ENCODE results near the gene OR2H2. TPM values are rescaled to one million over a fixed set of nuclear protein-coding genes. Genes with fewer than 3 reads are reported as not detected.
A peak's percentile ranks its signal among the peaks of the same experiment; 100 is the strongest.

The OR2H2 gene
- total RNA-seq (2012; rRNA removed), result not detected in 2 replicates

- Histone ChIP-seq H3K9ac (ENCODE audit: low read depth, low read length) (no peak within 1 kb of the TSS), H3K36me3 (ENCODE audit: insufficient read depth, low read length) (no peaks in the 10 kb centered on the region), H3K4me1 (ENCODE audit: control insufficient read depth, insufficient read depth, low read length) (no peaks in the 10 kb centered on the region), H3K4me2 (ENCODE audit: low read length) (no peak within 1 kb of the TSS), H3K9me3 (replicated peaks; ENCODE audit: low read length) (no peaks in the 10 kb centered on the region), H3K27me3 (ENCODE audit: control insufficient read depth, insufficient read depth, low read length) (peaks cover 28% of the 10 kb centered on the region), H3K4me3 (ENCODE audit: low read length) (no peak within 1 kb of the TSS)
These were observed at the start of gene OR2H2 for GRCh38 chr6:29584821-29585220. OR2H2 (plus strand) TSS chr6:29585121; CDS start chr6:29587945, 2,824 bp downstream.

DNA sequence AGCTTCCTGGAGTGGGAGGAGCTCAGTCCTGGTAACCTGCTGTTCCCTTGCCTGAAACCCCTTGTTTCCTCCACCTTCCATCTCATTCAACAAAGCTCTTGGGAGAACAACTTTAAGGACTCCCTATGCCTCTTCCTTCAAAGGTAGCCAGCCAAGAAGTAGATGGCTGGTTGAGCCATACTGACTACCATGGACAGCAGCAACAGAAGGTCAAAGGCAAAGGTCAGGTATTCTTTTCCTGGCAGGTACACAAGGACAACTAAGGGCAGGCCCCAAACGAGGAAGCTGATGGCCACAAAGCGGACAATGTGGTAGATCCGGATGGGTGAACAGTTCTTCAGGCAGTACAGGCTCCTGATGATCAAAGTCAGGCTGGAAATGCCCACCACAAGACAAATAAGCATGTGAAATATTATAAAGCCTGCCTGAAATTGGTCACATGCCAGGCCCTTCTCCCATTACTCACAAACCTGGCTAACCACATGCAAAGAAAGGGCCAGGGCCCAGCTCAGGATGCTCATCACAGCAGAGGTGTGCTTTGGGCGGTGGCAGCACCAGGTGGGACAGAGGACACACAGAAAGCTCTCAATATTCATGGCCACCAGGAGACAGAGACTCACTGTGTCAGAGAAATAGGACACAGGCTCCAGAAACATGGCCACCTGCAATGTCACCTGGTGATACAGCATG lies 47.1 kb upstream of the OR2H2 start:
- Histone ChIP-seq H3K4me3 (ENCODE audit: low read length) (no peak overlapping the region), H3K27me3 (ENCODE audit: control insufficient read depth, insufficient read depth, low read length) (no peaks in the 10 kb centered on the region), H3K4me1 (ENCODE audit: control insufficient read depth, insufficient read depth, low read length) (no peaks in the 10 kb centered on the region), H3K4me2 (ENCODE audit: low read length) (no peak overlapping the region), H3K9ac (ENCODE audit: low read depth, low read length) (no peak overlapping the region), H3K36me3 (ENCODE audit: insufficient read depth, low read length) (no peaks in the 10 kb centered on the region), H3K9me3 (replicated peaks; ENCODE audit: low read length) (no peaks in the 10 kb centered on the region)

DNA sequence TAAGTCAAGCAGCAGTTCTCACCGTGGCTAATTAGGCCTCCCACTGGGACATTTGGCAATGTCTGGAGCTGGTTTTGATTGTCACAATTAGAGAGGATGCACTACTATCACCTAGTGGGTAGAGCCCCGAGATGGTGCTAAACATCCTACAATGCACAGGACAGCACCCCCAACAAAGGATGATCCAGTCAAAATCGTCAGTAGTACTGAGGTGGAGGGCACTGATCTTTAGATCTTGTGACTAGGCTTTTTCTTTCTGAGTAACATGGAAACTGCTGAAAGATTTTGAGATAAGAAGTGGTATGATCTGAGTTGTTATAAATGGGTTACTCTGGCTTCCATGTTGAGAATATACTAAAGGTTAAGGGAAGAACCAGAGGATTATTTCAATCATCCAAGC lies 37.3 kb upstream of the OR2H2 start:
- H3K9ac ChIP-seq (ENCODE audit: low read depth, low read length), result no peak overlapping the region
- H3K36me3 ChIP-seq (ENCODE audit: insufficient read depth, low read length), result no peaks in the 10 kb centered on the region
- H3K4me1 ChIP-seq (ENCODE audit: control insufficient read depth, insufficient read depth, low read length), result no peaks in the 10 kb centered on the region
- H3K4me3 ChIP-seq (ENCODE audit: low read length), result no peak overlapping the region
- H3K9me3 ChIP-seq (replicated peaks; ENCODE audit: low read length), result no peaks in the 10 kb centered on the region
- no peak overlapping the region for H3K4me2 ChIP-seq (ENCODE audit: low read length)
- H3K27me3 ChIP-seq (ENCODE audit: control insufficient read depth, insufficient read depth, low read length), result peaks cover 5% of the 10 kb centered on the region

DNA sequence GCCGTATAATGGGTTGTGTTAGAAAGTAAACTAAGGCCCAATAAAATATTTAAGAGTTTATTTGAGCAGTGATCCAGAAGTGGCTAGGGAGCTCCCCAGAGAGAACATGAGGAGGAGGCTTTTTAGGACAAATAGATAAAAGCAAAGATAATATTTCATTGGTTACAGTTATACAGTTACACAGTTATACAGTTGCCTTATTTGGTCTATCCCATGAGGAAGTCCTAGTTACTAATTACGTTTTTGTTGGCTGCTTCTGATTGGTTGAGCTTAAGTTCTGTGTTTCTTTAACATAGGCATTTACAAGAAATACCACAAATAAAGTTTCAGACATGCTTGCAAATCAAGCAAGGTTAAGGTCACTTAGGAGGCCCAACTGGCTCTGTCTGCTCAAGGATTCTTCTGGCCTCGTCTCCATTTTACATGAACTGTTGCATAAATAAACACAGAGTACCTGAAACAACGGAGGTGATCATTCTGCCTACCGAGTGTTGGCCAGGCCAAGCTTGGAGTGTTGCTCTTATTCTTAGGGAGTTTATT lies 32.3 kb upstream of the OR2H2 start:
- Histone ChIP-seq H3K4me1 (ENCODE audit: control insufficient read depth, insufficient read depth, low read length) (no peaks in the 10 kb centered on the region), H3K9me3 (replicated peaks; ENCODE audit: low read length) (no peaks in the 10 kb centered on the region), H3K36me3 (ENCODE audit: insufficient read depth, low read length) (no peaks in the 10 kb centered on the region), H3K9ac (ENCODE audit: low read depth, low read length) (no peak overlapping the region), H3K27me3 (ENCODE audit: control insufficient read depth, insufficient read depth, low read length) (peaks cover 26% of the 10 kb centered on the region), H3K4me2 (ENCODE audit: low read length) (no peak overlapping the region), H3K4me3 (ENCODE audit: low read length) (no peak overlapping the region)

DNA sequence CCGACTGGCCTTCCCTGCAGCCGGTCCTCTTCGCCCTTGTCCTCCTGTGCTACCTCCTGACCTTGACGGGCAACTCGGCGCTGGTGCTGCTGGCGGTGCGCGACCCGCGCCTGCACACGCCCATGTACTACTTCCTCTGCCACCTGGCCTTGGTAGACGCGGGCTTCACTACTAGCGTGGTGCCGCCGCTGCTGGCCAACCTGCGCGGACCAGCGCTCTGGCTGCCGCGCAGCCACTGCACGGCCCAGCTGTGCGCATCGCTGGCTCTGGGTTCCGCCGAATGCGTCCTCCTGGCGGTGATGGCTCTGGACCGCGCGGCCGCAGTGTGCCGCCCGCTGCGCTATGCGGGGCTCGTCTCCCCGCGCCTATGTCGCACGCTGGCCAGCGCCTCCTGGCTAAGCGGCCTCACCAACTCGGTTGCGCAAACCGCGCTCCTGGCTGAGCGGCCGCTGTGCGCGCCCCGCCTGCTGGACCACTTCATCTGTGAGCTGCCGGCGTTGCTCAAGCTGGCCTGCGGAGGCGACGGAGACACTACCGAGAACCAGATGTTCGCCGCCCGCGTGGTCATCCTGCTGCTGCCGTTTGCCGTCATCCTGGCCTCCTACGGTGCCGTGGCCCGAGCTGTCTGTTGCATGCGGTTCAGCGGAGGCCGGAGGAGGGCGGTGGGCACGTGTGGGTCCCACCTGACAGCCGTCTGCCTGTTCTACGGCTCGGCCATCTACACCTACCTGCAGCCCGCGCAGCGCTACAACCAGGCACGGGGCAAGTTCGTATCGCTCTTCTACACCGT lies 31.5 kb upstream of the OR2H2 start:
- peak overlapping the region; percentile 23 for H3K4me2 ChIP-seq (ENCODE audit: low read length)
- H3K9me3 ChIP-seq (replicated peaks; ENCODE audit: low read length), result no peaks in the 10 kb centered on the region
- H3K4me3 ChIP-seq (ENCODE audit: low read length), result peak overlapping the region; percentile 24
- H3K4me1 ChIP-seq (ENCODE audit: control insufficient read depth, insufficient read depth, low read length), result no peaks in the 10 kb centered on the region
- no peak overlapping the region for H3K9ac ChIP-seq (ENCODE audit: low read depth, low read length)
- peaks cover 26% of the 10 kb centered on the region for H3K27me3 ChIP-seq (ENCODE audit: control insufficient read depth, insufficient read depth, low read length)
- no peaks in the 10 kb centered on the region for H3K36me3 ChIP-seq (ENCODE audit: insufficient read depth, low read length)

- peaks cover 24% of the 10 kb centered on the region for H3K27me3 ChIP-seq (ENCODE audit: control insufficient read depth, insufficient read depth, low read length)
- no peak overlapping the region for H3K4me3 ChIP-seq (ENCODE audit: low read length)
- no peaks in the 10 kb centered on the region for H3K36me3 ChIP-seq (ENCODE audit: insufficient read depth, low read length)
- H3K4me2 ChIP-seq (ENCODE audit: low read length), result no peak overlapping the region
- H3K9ac ChIP-seq (ENCODE audit: low read depth, low read length), result no peak overlapping the region
- H3K4me1 ChIP-seq (ENCODE audit: control insufficient read depth, insufficient read depth, low read length), result no peaks in the 10 kb centered on the region
- no peaks in the 10 kb centered on the region for H3K9me3 ChIP-seq (replicated peaks; ENCODE audit: low read length)
These were observed 30.2 kb upstream of the OR2H2 start for GRCh38 chr6:29554764-29555163.

- H3K4me3 ChIP-seq (ENCODE audit: low read length), result no peak overlapping the region
- H3K4me2 ChIP-seq (ENCODE audit: low read length), result no peak overlapping the region
- H3K4me1 ChIP-seq (ENCODE audit: control insufficient read depth, insufficient read depth, low read length), result no peaks in the 10 kb centered on the region
- H3K36me3 ChIP-seq (ENCODE audit: insufficient read depth, low read length), result no peaks in the 10 kb centered on the region
- H3K9ac ChIP-seq (ENCODE audit: low read depth, low read length), result no peak overlapping the region
- peaks cover 22% of the 10 kb centered on the region for H3K27me3 ChIP-seq (ENCODE audit: control insufficient read depth, insufficient read depth, low read length)
- no peaks in the 10 kb centered on the region for H3K9me3 ChIP-seq (replicated peaks; ENCODE audit: low read length)
These were observed 27.6 kb upstream of the OR2H2 start for GRCh38 chr6:29557320-29557719.

GRCh38 chr6:29558439-29559079 lies 26.4 kb upstream of the OR2H2 start:
- H3K4me3 ChIP-seq (ENCODE audit: low read length), result no peak overlapping the region
- H3K9ac ChIP-seq (ENCODE audit: low read depth, low read length), result no peak overlapping the region
- H3K4me1 ChIP-seq (ENCODE audit: control insufficient read depth, insufficient read depth, low read length), result no peaks in the 10 kb centered on the region
- no peak overlapping the region for H3K4me2 ChIP-seq (ENCODE audit: low read length)
- no peaks in the 10 kb centered on the region for H3K9me3 ChIP-seq (replicated peaks; ENCODE audit: low read length)
- H3K27me3 ChIP-seq (ENCODE audit: control insufficient read depth, insufficient read depth, low read length), result peaks cover 12% of the 10 kb centered on the region
- H3K36me3 ChIP-seq (ENCODE audit: insufficient read depth, low read length), result no peaks in the 10 kb centered on the region

DNA sequence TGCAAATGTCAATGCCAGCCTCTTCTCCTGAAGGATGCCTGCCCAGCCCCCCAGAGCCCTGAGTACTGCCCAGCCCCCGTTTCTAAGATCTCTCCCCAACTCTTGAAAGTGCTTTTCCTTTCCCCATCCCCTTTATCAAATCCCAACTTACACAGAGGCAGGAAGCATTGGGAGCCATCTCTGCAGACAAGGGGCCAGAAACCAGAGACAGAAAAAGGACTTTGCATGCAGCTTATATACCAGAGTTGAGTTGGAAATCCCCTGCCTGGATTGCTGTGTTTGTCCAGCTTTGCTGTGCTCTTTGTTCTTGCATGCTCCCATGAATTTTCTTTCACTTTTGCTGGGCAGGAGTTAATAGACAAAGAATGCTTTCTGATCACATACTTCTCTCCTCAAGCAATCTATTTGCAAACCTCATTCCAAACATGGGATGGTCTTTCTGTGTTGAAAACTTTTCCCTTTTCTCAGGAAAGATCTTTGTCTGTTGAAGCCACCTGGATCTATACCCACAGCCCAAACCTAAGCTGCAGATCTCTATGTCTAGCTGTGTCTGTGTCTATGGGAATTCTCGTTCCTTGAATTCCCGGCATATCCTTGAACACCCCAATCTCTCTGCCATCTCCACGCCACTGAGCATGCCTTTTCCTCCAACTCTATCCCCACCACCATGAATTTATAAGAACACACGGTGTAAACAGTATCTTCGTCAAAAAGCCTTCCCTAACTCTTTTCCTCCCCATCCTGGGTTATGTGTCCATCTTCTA lies 25.2 kb upstream of the OR2H2 start, which contains the start of gene UBD:
UBD (minus strand) TSS at position 209 of the 764 bp plus-strand sequence; CDS start at position 178, 31 bp downstream.
- no peak within 1 kb of the TSS for H3K4me2 ChIP-seq (ENCODE audit: low read length)
- H3K4me1 ChIP-seq (ENCODE audit: control insufficient read depth, insufficient read depth, low read length), result no peaks in the 10 kb centered on the region
- H3K27me3 ChIP-seq (ENCODE audit: control insufficient read depth, insufficient read depth, low read length), result peaks cover under 1% of the 10 kb centered on the region
- H3K4me3 ChIP-seq (ENCODE audit: low read length), result no peak within 1 kb of the TSS
- H3K9me3 ChIP-seq (replicated peaks; ENCODE audit: low read length), result no peaks in the 10 kb centered on the region
- H3K9ac ChIP-seq (ENCODE audit: low read depth, low read length), result no peak within 1 kb of the TSS
- H3K36me3 ChIP-seq (ENCODE audit: insufficient read depth, low read length), result no peaks in the 10 kb centered on the region

- Histone ChIP-seq H3K9me3 (replicated peaks; ENCODE audit: low read length) (no peaks in the 10 kb centered on the region), H3K4me1 (ENCODE audit: control insufficient read depth, insufficient read depth, low read length) (no peaks in the 10 kb centered on the region)
These were observed 23.8 kb upstream of the OR2H2 start for GRCh38 chr6:29561091-29561490.

More at GRCh38 chr6:29561091-29561490, 23.8 kb upstream of the OR2H2 start:
- Histone ChIP-seq H3K36me3 (ENCODE audit: insufficient read depth, low read length) (no peaks in the 10 kb centered on the region), H3K27me3 (ENCODE audit: control insufficient read depth, insufficient read depth, low read length) (no peaks in the 10 kb centered on the region), H3K4me2 (ENCODE audit: low read length) (no peak overlapping the region), H3K9ac (ENCODE audit: low read depth, low read length) (no peak overlapping the region), H3K4me3 (ENCODE audit: low read length) (no peak overlapping the region)

All from skeletal muscle satellite cell (primary cell).